LHCN-M2 (cell line): ENCODE measurements around the gene LPO. TPM values are rescaled to one million over a fixed set of nuclear protein-coding genes. Genes with fewer than 3 reads are reported as not detected.

Experiments used
- DNase-seq: peaks from one replicate; pipeline ENCODE4 v3.0.0-alpha.2; 2012; ENCODE audit warnings: low read depth
- total RNA-seq: library from RNA; depleted of rRNA; stranded (reverse); fragments of >200 nt; gene quantifications from 2 replicates; pipeline ENCODE4 v1.2.3, GENCODE V29; 2014

LPO gene
- total RNA-seq, 1 experiment from 2014 or later = not detected

- DNase-seq = no peak
Measured at GRCh38 chr17:58277802-58278595, 39.6 kb downstream of the LPO start.

GRCh38 chr17:58278661-58279015 is 40.3 kb downstream of the LPO start:
- DNase-seq = no peak

- peak; percentile 49 for DNase-seq
Measured at GRCh38 chr17:58279016-58279711, 40.8 kb downstream of the LPO start.

GRCh38 chr17:58279736-58280479 is 41.5 kb downstream of the LPO start:
- DNase-seq = no peak

- no peak for DNase-seq
Measured at GRCh38 chr17:58280480-58281217, 42.3 kb downstream of the LPO start, which contains the start of gene MPO. Gene MPO (minus strand): TSS chr17:58280935. CDS start chr17:58280758, 177 bp downstream.

- no peak for DNase-seq
Measured at GRCh38 chr17:58281511-58282011, 43.2 kb downstream of the LPO start.

- no peak for DNase-seq
Measured at GRCh38 chr17:58282442-58282841, 44.1 kb downstream of the LPO start.

GRCh38 chr17:58283674-58284612 is 45.6 kb downstream of the LPO start:
- no peak for DNase-seq

GRCh38 chr17:58284613-58285421 is 46.4 kb downstream of the LPO start:
- no peak for DNase-seq

GRCh38 chr17:58285422-58285810 is 47.0 kb downstream of the LPO start:
- DNase-seq = no peak

- no peak for DNase-seq
Measured at GRCh38 chr17:58289869-58290268, 51.5 kb downstream of the LPO start.

GRCh38 chr17:58291246-58291645 is 52.9 kb downstream of the LPO start:
- no peak for DNase-seq

- no peak for DNase-seq
Measured at GRCh38 chr17:58294034-58294433, 55.6 kb downstream of the LPO start.

GRCh38 chr17:58300336-58300735 is 62.0 kb downstream of the LPO start:
- DNase-seq = no peak

- no peak for DNase-seq
Measured at GRCh38 chr17:58301504-58302150, 63.2 kb downstream of the LPO start.

- no peak for DNase-seq
Measured at GRCh38 chr17:58302171-58302918, 64.0 kb downstream of the LPO start.

GRCh38 chr17:58302919-58303585 is 64.7 kb downstream of the LPO start:
- no peak for DNase-seq
